Lower lobe of right lung (tissue), 2 donors: ENCODE results near the gene GFM1. TPM values are rescaled to one million over a fixed set of nuclear protein-coding genes. Genes with fewer than 3 reads are reported as not detected.

Experiments used
- ATAC-seq, 2 donors: fragments of 200-7000 bp; cut with Tn5 transposase; one replicate each; pipeline ENCODE4 v1.9.1; 2020 to 2022; ENCODE audit warnings: mild to moderate bottlenecking in 2 of 2, moderate library complexity in 2 of 2
- DNase-seq: peaks from one replicate; pipeline ENCODE4 v3.0.0-alpha.2; 2020
- H3K27ac ChIP-seq: fragments of 200-600 bp; one replicate; pipeline ENCODE4 v1.8.0; 2022
- H3K27me3 ChIP-seq: fragments of 200-600 bp; one replicate; pipeline ENCODE4 v1.8.0; 2022; ENCODE audit warnings: low read depth
- H3K36me3 ChIP-seq: fragments of 200-600 bp; one replicate; pipeline ENCODE4 v1.8.0; 2022; ENCODE audit warnings: mild to moderate bottlenecking
- H3K4me1 ChIP-seq: fragments of 200-600 bp; one replicate; pipeline ENCODE4 v1.8.0; 2022
- H3K4me3 ChIP-seq: fragments of 200-600 bp; one replicate; pipeline ENCODE4 v1.8.0; 2022; ENCODE audit warnings: mild to moderate bottlenecking
- H3K9me3 ChIP-seq: fragments of 200-600 bp; one replicate; pipeline ENCODE4 v1.8.0; 2022
- intact Hi-C: fragments of 100-400 bp; cut with DNase I; formaldehyde crosslinking; loops from one replicate; pipeline ENCODE4 v1.11.0; 2022
- long read RNA-seq: library from polyadenylated mRNA; unstranded; transcript quantifications from one replicate; pipeline ENCODE4 v2.0.0, GENCODE V29; 2021
- total RNA-seq: library from RNA; stranded (reverse); fragmentation: NEBNext Ultra II Directional; extraction: Animal tissue kit (Norgen Biotek cat#: 25700); gene quantifications from one replicate; pipeline ENCODE4 v1.2.1, GENCODE V29; 2021
- TF ChIP-seq, protein P1 (sequence below): fragments of 200-600 bp; IDR thresholded peaks from one replicate; pipeline ENCODE4 v1.8.0; 2022; ENCODE audit warnings: antibody characterized with exemption, mild to moderate bottlenecking
- donor health status: DM: no; HTN: yes; CAD: no; lungs with severe emphysema.

Gene GFM1
- 38.7 TPM for total RNA-seq
- long read RNA-seq, transcript GFM1-210 (18 exons, 3,721 nt) = major isoform, 52 of 66 reads
- long read RNA-seq, partial matches to known transcripts = 6 of 66 reads
- long read RNA-seq, other reads (novel, unspliced or antisense) = 3 of 66 reads

DNA sequence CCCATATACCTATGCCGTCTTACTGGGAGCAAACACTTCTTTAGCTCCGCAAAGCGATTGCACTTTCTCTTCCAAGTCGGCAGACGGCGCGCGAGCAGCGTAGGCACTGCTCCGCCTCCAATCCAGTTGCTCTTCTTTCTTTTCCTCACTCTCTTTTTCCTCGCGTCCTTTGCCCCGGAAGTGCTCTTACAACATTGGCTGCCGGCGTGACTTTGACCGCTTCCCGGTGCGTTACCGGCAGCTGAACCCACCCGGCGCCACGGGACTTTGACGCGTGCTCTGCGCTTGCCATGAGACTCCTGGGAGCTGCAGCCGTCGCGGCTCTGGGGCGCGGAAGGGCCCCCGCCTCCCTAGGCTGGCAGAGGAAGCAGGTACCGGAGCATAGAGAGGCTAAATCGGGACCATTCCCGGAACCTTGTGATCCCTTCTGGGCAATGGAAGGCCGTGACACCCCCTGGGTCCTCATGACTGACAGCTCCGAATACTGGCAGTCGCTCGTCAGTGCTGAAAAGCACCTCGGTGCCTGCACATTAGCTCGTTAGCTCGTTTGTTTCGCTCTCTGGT lies at the start of gene GFM1:
Gene GFM1, plus strand, starts transcription at position 183 of the 564 bp plus-strand sequence. Its CDS starts 108 bp downstream, at position 291.
- H3K27ac ChIP-seq = peak within 1 kb of the TSS; percentile 88
- intact Hi-C loops = no loop called here
- ATAC-seq (peak; percentile 95 to 96), DNase-seq (peak; percentile 95)
- H3K4me1 ChIP-seq = peaks cover 22% of the 10 kb centered on the region
- H3K27me3 ChIP-seq = no peaks in the 10 kb centered on the region
- H3K36me3 ChIP-seq = peaks cover 34% of the 10 kb centered on the region
- peak within 1 kb of the TSS; percentile 80 for H3K4me3 ChIP-seq
- H3K9me3 ChIP-seq = no peaks in the 10 kb centered on the region
- TF ChIP-seq, protein P1, sequence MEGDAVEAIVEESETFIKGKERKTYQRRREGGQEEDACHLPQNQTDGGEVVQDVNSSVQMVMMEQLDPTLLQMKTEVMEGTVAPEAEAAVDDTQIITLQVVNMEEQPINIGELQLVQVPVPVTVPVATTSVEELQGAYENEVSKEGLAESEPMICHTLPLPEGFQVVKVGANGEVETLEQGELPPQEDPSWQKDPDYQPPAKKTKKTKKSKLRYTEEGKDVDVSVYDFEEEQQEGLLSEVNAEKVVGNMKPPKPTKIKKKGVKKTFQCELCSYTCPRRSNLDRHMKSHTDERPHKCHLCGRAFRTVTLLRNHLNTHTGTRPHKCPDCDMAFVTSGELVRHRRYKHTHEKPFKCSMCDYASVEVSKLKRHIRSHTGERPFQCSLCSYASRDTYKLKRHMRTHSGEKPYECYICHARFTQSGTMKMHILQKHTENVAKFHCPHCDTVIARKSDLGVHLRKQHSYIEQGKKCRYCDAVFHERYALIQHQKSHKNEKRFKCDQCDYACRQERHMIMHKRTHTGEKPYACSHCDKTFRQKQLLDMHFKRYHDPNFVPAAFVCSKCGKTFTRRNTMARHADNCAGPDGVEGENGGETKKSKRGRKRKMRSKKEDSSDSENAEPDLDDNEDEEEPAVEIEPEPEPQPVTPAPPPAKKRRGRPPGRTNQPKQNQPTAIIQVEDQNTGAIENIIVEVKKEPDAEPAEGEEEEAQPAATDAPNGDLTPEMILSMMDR = peak; percentile 89

DNA sequence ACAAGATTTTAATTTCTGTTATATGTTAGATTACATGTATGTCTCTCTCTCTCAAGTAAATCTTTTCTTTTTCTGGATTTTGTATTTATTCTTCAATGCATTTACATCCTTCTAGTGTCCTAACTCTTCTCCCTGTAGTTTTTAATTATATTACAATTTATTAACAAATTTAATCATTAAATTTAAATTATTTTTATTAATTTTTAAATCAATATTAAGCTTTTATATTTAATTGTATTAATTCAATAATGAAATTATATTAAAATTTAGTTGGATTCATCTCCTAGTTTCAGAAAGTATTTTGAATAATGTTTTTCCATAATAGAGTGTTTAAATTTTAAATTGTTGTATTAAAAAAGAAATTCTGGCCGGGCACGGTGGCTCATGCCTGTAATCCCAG lies 43.5 kb upstream of the GFM1 start:
- H3K27ac ChIP-seq = no peak overlapping the region
- no peaks in the 10 kb centered on the region for H3K27me3 ChIP-seq
- DNase-seq (no peak), ATAC-seq (no peak)
- H3K4me3 ChIP-seq = no peak overlapping the region
- intact Hi-C loops = no loop called here
- no peaks in the 10 kb centered on the region for H3K9me3 ChIP-seq
- peaks cover 12% of the 10 kb centered on the region for H3K36me3 ChIP-seq
- TF ChIP-seq, protein P1 = no peak
- H3K4me1 ChIP-seq = no peaks in the 10 kb centered on the region

DNA sequence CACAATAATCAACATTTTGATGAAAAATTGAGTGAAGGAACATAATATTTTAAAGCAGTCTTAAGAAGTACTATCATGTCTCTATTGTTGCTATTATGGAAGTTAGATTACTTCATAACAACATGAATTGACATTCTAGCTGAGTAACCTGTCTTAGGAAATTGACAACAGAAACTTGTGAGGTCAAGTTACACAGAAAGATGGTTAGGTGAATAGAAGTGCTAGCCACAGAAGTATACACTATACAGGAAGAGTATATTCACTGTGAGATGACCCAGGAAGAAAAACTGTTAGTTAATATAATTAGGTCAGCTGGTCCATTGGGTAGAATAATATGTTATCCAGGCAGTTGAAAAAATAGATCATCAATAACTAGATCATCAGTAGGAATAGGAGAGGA lies 42.1 kb upstream of the GFM1 start:
- H3K9me3 ChIP-seq = no peaks in the 10 kb centered on the region
- H3K4me3 ChIP-seq = no peak overlapping the region
- TF ChIP-seq, protein P1 = no peak
- DNase-seq (no peak), ATAC-seq (no peak)
- no peak overlapping the region for H3K27ac ChIP-seq
- no peaks in the 10 kb centered on the region for H3K4me1 ChIP-seq
- peaks cover 12% of the 10 kb centered on the region for H3K36me3 ChIP-seq
- H3K27me3 ChIP-seq = no peaks in the 10 kb centered on the region
- intact Hi-C loops = no loop called here

DNA sequence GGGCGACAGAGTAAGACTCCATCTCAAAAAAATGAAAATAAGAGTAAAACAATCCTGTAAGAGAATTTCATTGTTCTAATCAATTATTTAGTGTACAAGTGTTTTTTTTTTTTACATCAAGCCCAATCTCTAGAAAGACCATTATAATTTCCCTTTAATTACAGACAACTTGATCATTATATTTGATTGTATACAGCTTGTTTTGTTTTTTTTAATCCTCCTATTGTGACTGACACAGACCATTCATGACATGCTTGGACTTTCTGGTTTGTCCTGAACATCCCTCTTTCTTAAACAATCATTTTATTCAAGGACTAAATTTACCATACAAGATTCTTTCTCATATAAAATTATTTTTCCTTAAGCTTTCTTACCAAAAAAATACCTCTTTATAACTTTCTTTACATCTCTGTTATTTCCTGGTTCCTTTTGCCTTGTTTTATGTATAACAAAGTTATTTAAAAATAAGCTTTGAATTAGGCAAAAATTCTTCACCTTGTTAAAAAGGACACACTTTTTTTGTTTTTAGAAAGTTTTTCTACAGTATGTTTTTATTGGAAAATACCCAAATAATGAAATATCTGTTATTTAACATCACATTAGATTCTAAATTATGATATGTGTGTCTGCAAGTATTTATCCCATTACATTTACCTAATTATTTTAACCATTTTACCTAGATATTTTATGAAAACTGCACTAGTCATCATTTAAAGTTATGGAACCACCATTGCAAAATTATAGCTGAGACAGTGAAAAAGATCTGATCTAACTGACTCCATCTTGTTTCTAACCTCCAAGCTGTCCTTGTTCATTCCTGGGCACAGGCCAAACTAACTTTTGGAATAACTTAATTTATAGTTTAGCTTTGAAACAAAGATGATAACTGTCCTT lies 26.1 kb upstream of the GFM1 start:
- H3K4me1 ChIP-seq = no peaks in the 10 kb centered on the region
- TF ChIP-seq, protein P1 = no peak
- no peaks in the 10 kb centered on the region for H3K27me3 ChIP-seq
- no peak overlapping the region for H3K4me3 ChIP-seq
- DNase-seq (no peak), ATAC-seq (no peak)
- no peak overlapping the region for H3K27ac ChIP-seq
- intact Hi-C loops = no loop called here
- peaks cover 7% of the 10 kb centered on the region for H3K9me3 ChIP-seq
- H3K36me3 ChIP-seq = no peaks in the 10 kb centered on the region

DNA sequence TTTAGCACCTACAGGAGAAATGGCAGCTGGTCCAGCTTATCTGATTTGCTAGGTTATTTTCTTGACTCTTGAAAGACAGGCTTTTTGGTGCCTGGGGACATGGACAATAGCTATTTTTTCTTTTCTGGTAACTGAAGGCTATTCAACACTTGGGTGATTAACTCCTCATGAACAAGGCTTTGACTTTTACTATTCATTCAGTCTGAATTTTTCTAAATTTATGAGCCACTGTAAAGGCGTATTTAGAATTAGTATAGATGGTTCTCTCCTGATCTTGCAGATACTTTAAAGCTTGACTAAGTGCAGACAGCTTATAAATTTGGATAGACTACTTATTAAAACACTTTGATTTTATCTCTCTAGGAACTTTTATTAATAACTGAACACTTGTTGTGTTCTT lies 18.4 kb upstream of the GFM1 start:
- Histone ChIP-seq H3K4me1 (no peaks in the 10 kb centered on the region), H3K27ac (no peak overlapping the region), H3K9me3 (no peaks in the 10 kb centered on the region), H3K4me3 (no peak overlapping the region), H3K36me3 (no peaks in the 10 kb centered on the region), H3K27me3 (no peaks in the 10 kb centered on the region)
- no peak for ATAC-seq
- intact Hi-C loops = no loop called here
- TF ChIP-seq, protein P1 = no peak
- DNase-seq = no peak
